ENCODE measurements around the gene MYO1E.

- TF ChIP-seq REST (IDR thresholded peaks at IDR 0.05) (no peak), CTCF (IDR thresholded peaks at IDR 0.05; ENCODE audit: low read depth, low read length, missing input control) (no peak), SP1 (IDR thresholded peaks at IDR 0.05) (no peak), RAD21 (IDR thresholded peaks at IDR 0.05) (no peak), EGR1 (IDR thresholded peaks at IDR 0.05; ENCODE audit: low read depth in 2 of 2) (no peak), RXRA (IDR thresholded peaks at IDR 0.05) (no peak), TAF1 (conservative IDR thresholded peaks at IDR 0.05) (no peak)
Measured at GRCh38 chr15:59349680-59350420, 22.8 kb downstream of the MYO1E start.

All from liver (tissue), 3 donors.